PC-3 (cell line): ENCODE data around the gene BNIP2. TPM values are rescaled to one million over a fixed set of nuclear protein-coding genes. Genes with fewer than 3 reads are reported as not detected.

ENCODE experiments used
- ATAC-seq: fragments of 200-7000 bp; cut with Tn5 transposase; 2 replicates; pipeline ENCODE4 v1.9.1; 2020; ENCODE audit warnings: mild to moderate bottlenecking, moderate library complexity
- BruUV-seq: library from RNA; stranded (reverse); fragments of 400-500 nt; replicated peaks from 2 replicates; lab custom pipeline; 2021; lab: Mats Ljungman, UMichigan
- CTCF ChIA-PET: fragments of 300-600 bp; sonication (Branson Sonifier 250); formaldehyde crosslinking; loops from one replicate; lab custom pipeline; 2022; ENCODE audit warnings: antibody characterized with exemption; lab: Charles Lee
- POLR2A ChIA-PET: fragments of 300-600 bp; sonication (Branson Sonifier 250); formaldehyde crosslinking; loops from one replicate; lab custom pipeline; 2022; ENCODE audit warnings: antibody characterized with exemption; ENCODE audit not compliant: unreplicated experiment; lab: Charles Lee
- DNase-seq: peaks from one replicate; pipeline ENCODE4 v3.0.0-alpha.2; 2015
- H2AFZ ChIP-seq: fragments of 300-600 bp; sonication (generic); 2 replicates; pipeline ENCODE4 v1.6.0; 2016; ENCODE audit warnings: antibody characterized with exemption, low read length
- H3F3A ChIP-seq: fragments of 300-600 bp; sonication (generic); one replicate; pipeline ENCODE4 v1.6.0; 2017; ENCODE audit warnings: antibody characterized with exemption, low read length, control low read depth, mild to moderate bottlenecking; ENCODE audit not compliant: unreplicated experiment
- H3K27ac ChIP-seq: fragments of 300-600 bp; sonication (generic); 2 replicates; pipeline ENCODE4 v1.5.1; 2016; ENCODE audit warnings: mild to moderate bottlenecking, low read length
- H3K27me3 ChIP-seq: fragments of 300-600 bp; sonication (generic); 2 replicates; pipeline ENCODE4 v1.6.1; 2016; ENCODE audit warnings: low read length, mixed read lengths
- H3K36me3 ChIP-seq: fragments of 300-600 bp; sonication (generic); 2 replicates; pipeline ENCODE4 v1.6.1; 2016; ENCODE audit warnings: low read depth, mixed run types, low read length, mixed read lengths
- H3K4me1 ChIP-seq: fragments of 300-600 bp; sonication (generic); 2 replicates; pipeline ENCODE4 v1.5.1; 2016; ENCODE audit warnings: low read length; ENCODE audit not compliant: insufficient read depth
- H3K4me2 ChIP-seq: fragments of 300-600 bp; sonication (generic); 2 replicates; pipeline ENCODE4 v1.6.0; 2016; ENCODE audit warnings: low read length
- H3K4me3 ChIP-seq: fragments of 300-600 bp; sonication (generic); 2 replicates; pipeline ENCODE4 v1.5.1; 2016; ENCODE audit warnings: mild to moderate bottlenecking, low read length, mixed read lengths
- H3K79me2 ChIP-seq: fragments of 300-600 bp; sonication (generic); 2 replicates; pipeline ENCODE4 v1.6.1; 2017; ENCODE audit warnings: low read length, mixed read lengths
- H3K9ac ChIP-seq: fragments of 300-600 bp; sonication (generic); 2 replicates; pipeline ENCODE4 v1.6.0; 2016; ENCODE audit warnings: mild to moderate bottlenecking, low read length
- H3K9me2 ChIP-seq: fragments of 300-600 bp; sonication (generic); replicated peaks from 2 replicates; pipeline ENCODE4 v1.6.1; 2016; ENCODE audit warnings: mixed run types, low read length, mixed read lengths
- H3K9me3 ChIP-seq: fragments of 300-600 bp; sonication (generic); 2 replicates; pipeline ENCODE4 v1.6.1; 2016; ENCODE audit warnings: low read length, mixed read lengths
- H4K20me1 ChIP-seq: fragments of 300-600 bp; sonication (generic); 2 replicates; pipeline ENCODE4 v1.6.1; 2016; ENCODE audit warnings: low read length, mixed read lengths
- EZH2 ChIP-seq: fragments of 300-600 bp; sonication (generic); IDR thresholded peaks from one replicate; pipeline ENCODE4 v1.6.1; 2017; ENCODE audit warnings: antibody characterized with exemption, mild to moderate bottlenecking, low read length; ENCODE audit not compliant: unreplicated experiment
- EZH2phosphoT487 ChIP-seq: fragments of 300-600 bp; sonication (generic); IDR thresholded peaks from 2 replicates; pipeline ENCODE4 v1.6.1; 2018; ENCODE audit warnings: mild to moderate bottlenecking, antibody characterized with exemption, low read length, borderline replicate concordance
- intact Hi-C: fragments of 100-400 bp; cut with micrococcal nuclease; formaldehyde crosslinking; loops from 2 replicates; pipeline ENCODE4 v1.9.0; 2023
- total RNA-seq: library from RNA; depleted of rRNA; stranded (reverse); fragments of >200 nt; gene quantifications from 2 replicates; pipeline ENCODE4 v1.2.3, GENCODE V29; 2014
- TF ChIP-seq, protein P1 (sequence below): fragments of 300-600 bp; sonication (generic); conservative IDR thresholded peaks from 2 replicates; pipeline ENCODE4 v1.5.1; 2017; ENCODE audit warnings: antibody characterized with exemption, low read depth, mild to moderate bottlenecking, low read length

BNIP2 gene
- total RNA-seq, 1 experiment from 2014 or later: 46.1 TPM

DNA sequence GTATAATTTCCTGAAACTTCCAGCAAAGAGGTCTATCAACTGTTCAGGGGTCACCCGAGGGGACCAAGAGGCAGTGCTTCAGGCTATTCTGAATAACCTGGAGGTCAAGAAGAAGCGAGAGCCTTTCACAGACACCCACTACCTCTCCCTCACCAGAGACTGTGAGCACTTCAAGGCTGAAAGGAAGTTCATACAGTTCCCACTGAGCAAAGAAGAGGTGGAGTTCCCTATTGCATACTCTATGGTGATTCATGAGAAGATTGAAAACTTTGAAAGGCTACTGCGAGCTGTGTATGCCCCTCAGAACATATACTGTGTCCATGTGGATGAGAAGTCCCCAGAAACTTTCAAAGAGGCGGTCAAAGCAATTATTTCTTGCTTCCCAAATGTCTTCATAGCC lies 70.7 kb downstream of the BNIP2 start:
- BruUV-seq: no TSS peak
- ChIA-PET CTCF (no interaction called here), POLR2A (no interaction called here)
- TF ChIP-seq, protein P1, sequence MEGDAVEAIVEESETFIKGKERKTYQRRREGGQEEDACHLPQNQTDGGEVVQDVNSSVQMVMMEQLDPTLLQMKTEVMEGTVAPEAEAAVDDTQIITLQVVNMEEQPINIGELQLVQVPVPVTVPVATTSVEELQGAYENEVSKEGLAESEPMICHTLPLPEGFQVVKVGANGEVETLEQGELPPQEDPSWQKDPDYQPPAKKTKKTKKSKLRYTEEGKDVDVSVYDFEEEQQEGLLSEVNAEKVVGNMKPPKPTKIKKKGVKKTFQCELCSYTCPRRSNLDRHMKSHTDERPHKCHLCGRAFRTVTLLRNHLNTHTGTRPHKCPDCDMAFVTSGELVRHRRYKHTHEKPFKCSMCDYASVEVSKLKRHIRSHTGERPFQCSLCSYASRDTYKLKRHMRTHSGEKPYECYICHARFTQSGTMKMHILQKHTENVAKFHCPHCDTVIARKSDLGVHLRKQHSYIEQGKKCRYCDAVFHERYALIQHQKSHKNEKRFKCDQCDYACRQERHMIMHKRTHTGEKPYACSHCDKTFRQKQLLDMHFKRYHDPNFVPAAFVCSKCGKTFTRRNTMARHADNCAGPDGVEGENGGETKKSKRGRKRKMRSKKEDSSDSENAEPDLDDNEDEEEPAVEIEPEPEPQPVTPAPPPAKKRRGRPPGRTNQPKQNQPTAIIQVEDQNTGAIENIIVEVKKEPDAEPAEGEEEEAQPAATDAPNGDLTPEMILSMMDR: no peak
- TF ChIP-seq EZH2phosphoT487 (no peak), EZH2 (no peak)
- no peak overlapping the region for H3K9ac ChIP-seq
- no peaks in the 10 kb centered on the region for H3K79me2 ChIP-seq
- H4K20me1 ChIP-seq: no peaks in the 10 kb centered on the region
- H3K4me2 ChIP-seq: no peak overlapping the region
- no peaks in the 10 kb centered on the region for H3F3A ChIP-seq
- H3K4me1 ChIP-seq: no peaks in the 10 kb centered on the region
- DNase-seq (no peak), ATAC-seq (no peak)
- H2AFZ ChIP-seq: no peak overlapping the region
- H3K4me3 ChIP-seq: no peak overlapping the region
- intact Hi-C loops: no loop called here
- no peaks in the 10 kb centered on the region for H3K27me3 ChIP-seq
- H3K27ac ChIP-seq: no peak overlapping the region
- H3K9me2 ChIP-seq: no peaks in the 10 kb centered on the region
- H3K9me3 ChIP-seq: no peaks in the 10 kb centered on the region
- H3K36me3 ChIP-seq: no peaks in the 10 kb centered on the region

DNA sequence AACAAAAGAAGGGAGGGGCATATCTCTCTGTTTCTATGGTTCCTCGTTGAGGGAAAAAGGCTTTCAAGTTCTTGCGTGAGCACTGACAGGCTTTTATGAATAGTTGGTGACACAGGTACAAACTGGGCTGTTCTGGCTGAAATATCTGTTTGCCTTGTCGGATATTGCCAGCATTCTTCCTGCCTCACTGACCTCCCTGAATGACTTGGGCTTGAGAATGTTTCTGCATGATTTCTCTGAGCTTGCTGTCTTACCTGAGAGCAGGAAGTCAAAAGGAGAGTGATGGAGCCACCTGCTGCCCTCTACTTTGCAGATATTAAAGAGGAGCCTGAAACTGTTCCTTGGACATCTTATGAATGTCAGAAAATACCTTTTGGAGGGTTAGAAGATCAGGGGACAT lies 72.7 kb downstream of the BNIP2 start:
- POLR2A ChIA-PET: no interaction called here

DNA sequence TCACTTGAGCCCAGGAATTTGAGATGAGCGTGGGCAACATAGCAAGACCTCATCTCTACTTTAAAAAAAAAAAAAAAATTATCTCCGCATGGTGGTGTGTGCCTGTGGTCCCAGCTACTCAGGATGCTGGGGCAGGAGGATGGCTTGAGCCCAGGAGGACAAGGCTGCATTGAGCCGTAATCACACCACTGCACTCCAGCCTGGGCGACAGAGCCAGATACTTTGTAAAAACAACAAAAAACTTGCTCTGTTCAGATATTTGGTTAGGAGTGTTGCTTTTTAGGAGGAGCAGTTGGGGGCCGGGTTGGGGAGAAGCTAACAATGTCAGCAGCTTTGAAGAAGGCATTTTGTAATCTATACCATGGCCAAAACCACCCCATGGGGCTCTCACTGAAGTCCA lies 73.5 kb downstream of the BNIP2 start:
- Histone ChIP-seq H3K27ac (no peak overlapping the region), H4K20me1 (no peaks in the 10 kb centered on the region), H3K36me3 (no peaks in the 10 kb centered on the region), H2AFZ (no peak overlapping the region), H3F3A (no peaks in the 10 kb centered on the region), H3K9me2 (no peaks in the 10 kb centered on the region), H3K27me3 (no peaks in the 10 kb centered on the region), H3K4me1 (peaks cover 12% of the 10 kb centered on the region), H3K4me3 (no peak overlapping the region), H3K4me2 (no peak overlapping the region), H3K79me2 (no peaks in the 10 kb centered on the region), H3K9ac (no peak overlapping the region), H3K9me3 (no peaks in the 10 kb centered on the region)
- intact Hi-C loops: no loop called here
- ChIA-PET CTCF (no interaction called here), POLR2A (no interaction called here)
- ATAC-seq: no peak
- TF ChIP-seq, protein P1: no peak
- no peak for TF ChIP-seq EZH2
- no peak for TF ChIP-seq EZH2phosphoT487
- no peak for DNase-seq
- BruUV-seq: no TSS peak

More for the DNA sequence above, 72.7 kb downstream of the BNIP2 start:
- intact Hi-C loops: no loop called here
- TF ChIP-seq EZH2phosphoT487 (no peak), EZH2 (no peak)
- TF ChIP-seq, protein P1: peak; percentile 45
- Histone ChIP-seq H3F3A (no peaks in the 10 kb centered on the region), H3K36me3 (no peaks in the 10 kb centered on the region), H3K4me3 (no peak overlapping the region), H3K4me1 (peaks cover 8% of the 10 kb centered on the region), H3K4me2 (no peak overlapping the region), H3K9ac (no peak overlapping the region), H2AFZ (peak overlapping the region; percentile 57; the same call in 1 of the 2 replicates), H3K9me2 (no peaks in the 10 kb centered on the region), H3K79me2 (no peaks in the 10 kb centered on the region), H3K27me3 (no peaks in the 10 kb centered on the region), H4K20me1 (no peaks in the 10 kb centered on the region), H3K27ac (no peak overlapping the region), H3K9me3 (no peaks in the 10 kb centered on the region)
- ATAC-seq (peak; percentile 24; the same call in 1 of the 2 replicates), DNase-seq (peak; percentile 32)
- BruUV-seq: no TSS peak
- CTCF ChIA-PET: interaction anchor here (0.5 to 1.0 kb wide), 3 partner anchors 29 to 88 kb away, joined by 3 to 6 read pairs (median 3); no protein-coding TSS in a partner anchor
